Loucy (cell line): ENCODE measurements around the gene ACIN1.

Source experiments
- H2AFZ ChIP-seq: fragments of 200-600 bp; sonication (generic); 2 replicates; pipeline ENCODE4 v1.6.0; 2016; ENCODE audit warnings: antibody characterized with exemption, mild to moderate bottlenecking, low read length, moderate library complexity
- H3F3A ChIP-seq: fragments of 200-600 bp; 2 replicates; pipeline ENCODE4 v1.6.0; 2016; ENCODE audit warnings: antibody characterized with exemption, low read depth, mild to moderate bottlenecking
- H3K27me3 ChIP-seq: fragments of 200-600 bp; sonication (generic); 2 replicates; pipeline ENCODE4 v1.6.1; 2014; ENCODE audit warnings: low read length, mild to moderate bottlenecking; ENCODE audit not compliant: insufficient read depth, poor library complexity, severe bottlenecking
- H3K36me3 ChIP-seq: fragments of 200-600 bp; sonication (generic); 2 replicates; pipeline ENCODE4 v1.6.1; 2016; ENCODE audit warnings: low read length; ENCODE audit not compliant: insufficient read depth
- H3K4me1 ChIP-seq: fragments of 200-600 bp; sonication (generic); 2 replicates; pipeline ENCODE4 v1.5.1; 2014; ENCODE audit warnings: low read length, mild to moderate bottlenecking; ENCODE audit not compliant: insufficient read depth, poor library complexity, severe bottlenecking
- H3K4me2 ChIP-seq: fragments of 200-600 bp; sonication (generic); 2 replicates; pipeline ENCODE4 v1.6.0; 2014; ENCODE audit warnings: antibody characterized with exemption, low read length, low read depth, mild to moderate bottlenecking; ENCODE audit not compliant: poor library complexity, severe bottlenecking
- H3K4me3 ChIP-seq: fragments of 200-600 bp; sonication (generic); 2 replicates; pipeline ENCODE4 v1.5.1; 2014; ENCODE audit warnings: low read length, mild to moderate bottlenecking, mixed read lengths; ENCODE audit not compliant: poor library complexity, severe bottlenecking
- H3K79me2 ChIP-seq: fragments of 200-600 bp; sonication (generic); 2 replicates; pipeline ENCODE4 v1.6.1; 2014; ENCODE audit warnings: low read length; ENCODE audit not compliant: insufficient read depth
- H3K9ac ChIP-seq: fragments of 200-600 bp; sonication (generic); 2 replicates; pipeline ENCODE4 v1.6.0; 2014; ENCODE audit warnings: mild to moderate bottlenecking, low read depth, low read length, moderate library complexity; ENCODE audit not compliant: poor library complexity, severe bottlenecking
- H3K9me2 ChIP-seq: fragments of 200-600 bp; sonication (generic); replicated peaks from 2 replicates; pipeline ENCODE4 v1.6.1; 2016; ENCODE audit warnings: low read depth, low read length, mixed read lengths
- H3K9me3 ChIP-seq: fragments of 200-600 bp; sonication (generic); 2 replicates; pipeline ENCODE4 v1.6.1; 2014; ENCODE audit warnings: mild to moderate bottlenecking, antibody characterized with exemption, low read length, low read depth; ENCODE audit not compliant: insufficient read depth
- H4K20me1 ChIP-seq: fragments of 200-600 bp; sonication (generic); 2 replicates; pipeline ENCODE4 v1.6.0; 2014; ENCODE audit warnings: antibody characterized with exemption, low read length, mild to moderate bottlenecking; ENCODE audit not compliant: insufficient read depth, poor library complexity, severe bottlenecking
- EZH2phosphoT487 ChIP-seq: fragments of 200-600 bp; IDR thresholded peaks from 2 replicates; pipeline ENCODE4 v1.6.1; 2018; ENCODE audit warnings: antibody characterized with exemption, mild to moderate bottlenecking, moderate library complexity, borderline replicate concordance
- TF ChIP-seq, protein P1 (sequence below): fragments of 200-600 bp; sonication (generic); conservative IDR thresholded peaks from 2 replicates; pipeline ENCODE4 v1.5.1; 2014; ENCODE audit warnings: mild to moderate bottlenecking, antibody characterized with exemption, low read length

The ACIN1 gene

DNA sequence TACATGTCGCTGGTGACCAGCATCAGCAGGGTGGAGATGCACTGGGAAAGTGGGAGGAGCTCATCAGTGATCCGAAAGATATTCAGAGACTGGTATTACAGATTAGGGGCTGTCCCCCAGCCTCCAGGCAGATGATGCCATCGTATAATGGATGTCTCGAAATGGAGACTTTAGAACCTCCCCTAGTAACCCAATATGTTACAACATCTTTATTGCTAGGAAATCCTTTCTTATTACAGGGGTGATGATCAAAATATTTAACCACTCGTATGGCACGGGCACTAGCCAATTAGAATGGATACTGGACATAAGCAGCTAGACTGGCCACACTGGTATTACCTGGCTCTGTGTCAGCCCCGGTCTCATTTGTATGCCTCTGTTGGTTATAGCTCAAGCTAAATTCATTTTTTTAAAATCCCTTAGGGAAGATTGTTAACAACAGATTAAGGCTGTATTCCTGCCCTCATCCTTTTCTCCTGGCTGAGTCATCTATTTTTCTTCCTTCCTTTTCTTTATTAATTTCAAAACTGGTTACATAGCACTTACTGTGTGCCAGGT, 34.9 kb upstream of the ACIN1 start:
- no peaks in the 10 kb centered on the region for H3K9me3 ChIP-seq
- no peaks in the 10 kb centered on the region for H4K20me1 ChIP-seq
- H3K27me3 ChIP-seq, result no peaks in the 10 kb centered on the region
- H3K36me3 ChIP-seq, result no peaks in the 10 kb centered on the region
- H2AFZ ChIP-seq, result no peak overlapping the region
- no peaks in the 10 kb centered on the region for H3K4me1 ChIP-seq
- no peak overlapping the region for H3K4me3 ChIP-seq
- H3K9me2 ChIP-seq, result no peaks in the 10 kb centered on the region
- no peaks in the 10 kb centered on the region for H3F3A ChIP-seq
- no peaks in the 10 kb centered on the region for H3K79me2 ChIP-seq
- H3K4me2 ChIP-seq, result no peak overlapping the region
- H3K9ac ChIP-seq, result no peak overlapping the region
- TF ChIP-seq EZH2phosphoT487, result no peak
- TF ChIP-seq, protein P1, sequence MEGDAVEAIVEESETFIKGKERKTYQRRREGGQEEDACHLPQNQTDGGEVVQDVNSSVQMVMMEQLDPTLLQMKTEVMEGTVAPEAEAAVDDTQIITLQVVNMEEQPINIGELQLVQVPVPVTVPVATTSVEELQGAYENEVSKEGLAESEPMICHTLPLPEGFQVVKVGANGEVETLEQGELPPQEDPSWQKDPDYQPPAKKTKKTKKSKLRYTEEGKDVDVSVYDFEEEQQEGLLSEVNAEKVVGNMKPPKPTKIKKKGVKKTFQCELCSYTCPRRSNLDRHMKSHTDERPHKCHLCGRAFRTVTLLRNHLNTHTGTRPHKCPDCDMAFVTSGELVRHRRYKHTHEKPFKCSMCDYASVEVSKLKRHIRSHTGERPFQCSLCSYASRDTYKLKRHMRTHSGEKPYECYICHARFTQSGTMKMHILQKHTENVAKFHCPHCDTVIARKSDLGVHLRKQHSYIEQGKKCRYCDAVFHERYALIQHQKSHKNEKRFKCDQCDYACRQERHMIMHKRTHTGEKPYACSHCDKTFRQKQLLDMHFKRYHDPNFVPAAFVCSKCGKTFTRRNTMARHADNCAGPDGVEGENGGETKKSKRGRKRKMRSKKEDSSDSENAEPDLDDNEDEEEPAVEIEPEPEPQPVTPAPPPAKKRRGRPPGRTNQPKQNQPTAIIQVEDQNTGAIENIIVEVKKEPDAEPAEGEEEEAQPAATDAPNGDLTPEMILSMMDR, result no peak

DNA sequence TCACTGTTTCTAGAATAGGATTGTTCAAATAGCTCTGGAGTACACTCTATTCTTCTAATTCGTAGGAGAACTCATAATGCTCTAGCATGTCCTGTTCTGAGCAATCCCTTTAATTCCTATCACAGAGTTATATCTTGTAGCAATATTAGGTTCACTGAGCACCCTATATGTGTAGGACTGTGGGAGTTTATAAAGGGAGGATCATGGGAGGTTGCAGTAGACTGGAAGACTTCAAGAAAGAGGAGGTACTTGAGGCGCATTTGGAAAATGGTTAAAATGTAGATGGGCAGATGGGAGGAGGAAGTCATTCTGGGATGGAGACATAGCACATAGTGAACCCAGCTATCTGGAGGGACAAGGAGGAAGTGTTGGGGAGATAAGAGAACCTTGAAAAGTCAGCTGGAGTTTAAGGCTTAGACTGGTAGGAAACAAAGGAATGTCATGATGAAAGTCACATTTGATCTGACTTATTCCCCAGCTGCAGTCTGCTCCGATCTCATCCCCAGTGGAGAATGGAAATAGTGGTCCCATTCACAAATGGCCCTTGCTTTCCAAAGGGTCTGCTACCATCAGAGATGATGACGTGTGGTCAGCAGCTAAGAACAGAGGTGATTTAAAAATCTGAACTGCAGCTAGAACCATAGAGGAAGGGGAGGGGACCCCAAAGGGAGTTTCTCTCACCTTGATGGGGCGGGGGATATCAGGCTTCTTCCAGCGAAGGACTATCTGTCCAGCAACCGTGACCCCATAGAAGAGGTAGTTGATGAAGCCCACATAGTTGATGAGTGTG, 34.2 kb upstream of the ACIN1 start:
- H2AFZ ChIP-seq, result no peak overlapping the region
- H3K36me3 ChIP-seq, result no peaks in the 10 kb centered on the region
- no peak overlapping the region for H3K9ac ChIP-seq
- no peak overlapping the region for H3K4me2 ChIP-seq
- H3K9me3 ChIP-seq, result no peaks in the 10 kb centered on the region
- H3K9me2 ChIP-seq, result no peaks in the 10 kb centered on the region
- no peaks in the 10 kb centered on the region for H3K4me1 ChIP-seq
- H3K4me3 ChIP-seq, result no peak overlapping the region
- H4K20me1 ChIP-seq, result no peaks in the 10 kb centered on the region
- TF ChIP-seq EZH2phosphoT487, result no peak
- TF ChIP-seq, protein P1, result no peak
- no peaks in the 10 kb centered on the region for H3F3A ChIP-seq
- H3K79me2 ChIP-seq, result no peaks in the 10 kb centered on the region
- H3K27me3 ChIP-seq, result no peaks in the 10 kb centered on the region

DNA sequence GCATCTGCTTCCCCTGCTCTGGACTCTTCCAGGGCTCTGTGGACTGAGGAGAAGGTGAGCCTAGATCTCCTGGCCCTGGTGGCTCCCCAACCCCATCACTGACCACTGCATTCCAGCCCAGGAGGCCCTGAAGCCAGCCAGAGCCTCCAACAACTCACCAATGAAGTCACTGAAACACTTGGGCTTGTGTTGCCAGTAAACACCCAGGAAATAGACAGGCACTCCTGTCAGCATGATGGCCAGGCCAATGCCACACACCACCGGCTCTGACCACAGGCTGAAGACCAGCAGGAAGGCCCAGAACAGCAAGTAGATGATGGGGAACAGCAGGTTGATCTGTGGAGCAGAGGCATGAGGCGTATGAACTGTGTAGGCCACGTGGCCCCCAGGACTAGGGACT, 32.9 kb upstream of the ACIN1 start:
- no peaks in the 10 kb centered on the region for H3K79me2 ChIP-seq
- no peak for TF ChIP-seq EZH2phosphoT487
- TF ChIP-seq, protein P1, result no peak
- H3K4me1 ChIP-seq, result no peaks in the 10 kb centered on the region
- no peaks in the 10 kb centered on the region for H3F3A ChIP-seq
- no peaks in the 10 kb centered on the region for H3K27me3 ChIP-seq
- H3K4me3 ChIP-seq, result no peak overlapping the region
- H3K4me2 ChIP-seq, result no peak overlapping the region
- H3K36me3 ChIP-seq, result no peaks in the 10 kb centered on the region
- H3K9ac ChIP-seq, result no peak overlapping the region
- H3K9me3 ChIP-seq, result no peaks in the 10 kb centered on the region
- no peaks in the 10 kb centered on the region for H3K9me2 ChIP-seq
- H4K20me1 ChIP-seq, result no peaks in the 10 kb centered on the region
- H2AFZ ChIP-seq, result no peak overlapping the region; the same call in 1 of the 2 replicates
